ENCODE data around the gene EBLN1.
A peak's percentile ranks its signal among the peaks of the same experiment; 100 is the strongest.

The EBLN1 gene

DNA sequence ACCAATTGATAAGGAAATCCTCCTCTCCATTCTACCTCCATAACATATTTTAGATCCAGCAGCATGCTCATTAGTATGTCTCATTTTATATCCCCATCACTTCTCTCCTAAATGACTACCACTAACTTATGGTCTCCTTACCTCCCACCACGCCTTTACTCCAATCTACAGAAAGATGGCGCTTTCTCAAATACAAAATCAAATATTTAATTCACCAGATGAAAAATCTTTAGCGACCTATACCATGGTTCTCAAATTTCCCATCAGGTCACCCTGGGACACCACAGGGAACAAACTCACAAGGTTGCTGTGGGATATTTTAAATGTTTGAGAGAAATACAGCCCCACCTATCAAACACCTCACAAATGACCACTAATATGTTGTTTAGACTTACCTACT lies 27.0 kb upstream of the EBLN1 start:
- TF ChIP-seq, protein P1, sequence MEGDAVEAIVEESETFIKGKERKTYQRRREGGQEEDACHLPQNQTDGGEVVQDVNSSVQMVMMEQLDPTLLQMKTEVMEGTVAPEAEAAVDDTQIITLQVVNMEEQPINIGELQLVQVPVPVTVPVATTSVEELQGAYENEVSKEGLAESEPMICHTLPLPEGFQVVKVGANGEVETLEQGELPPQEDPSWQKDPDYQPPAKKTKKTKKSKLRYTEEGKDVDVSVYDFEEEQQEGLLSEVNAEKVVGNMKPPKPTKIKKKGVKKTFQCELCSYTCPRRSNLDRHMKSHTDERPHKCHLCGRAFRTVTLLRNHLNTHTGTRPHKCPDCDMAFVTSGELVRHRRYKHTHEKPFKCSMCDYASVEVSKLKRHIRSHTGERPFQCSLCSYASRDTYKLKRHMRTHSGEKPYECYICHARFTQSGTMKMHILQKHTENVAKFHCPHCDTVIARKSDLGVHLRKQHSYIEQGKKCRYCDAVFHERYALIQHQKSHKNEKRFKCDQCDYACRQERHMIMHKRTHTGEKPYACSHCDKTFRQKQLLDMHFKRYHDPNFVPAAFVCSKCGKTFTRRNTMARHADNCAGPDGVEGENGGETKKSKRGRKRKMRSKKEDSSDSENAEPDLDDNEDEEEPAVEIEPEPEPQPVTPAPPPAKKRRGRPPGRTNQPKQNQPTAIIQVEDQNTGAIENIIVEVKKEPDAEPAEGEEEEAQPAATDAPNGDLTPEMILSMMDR (conservative IDR thresholded peaks at IDR 0.05; ENCODE audit: low read length): no peak
- H3K4me3 ChIP-seq (ENCODE audit: low read length): no peak overlapping the region
- no peak for DNase-seq (ENCODE audit: low read depth)

DNA sequence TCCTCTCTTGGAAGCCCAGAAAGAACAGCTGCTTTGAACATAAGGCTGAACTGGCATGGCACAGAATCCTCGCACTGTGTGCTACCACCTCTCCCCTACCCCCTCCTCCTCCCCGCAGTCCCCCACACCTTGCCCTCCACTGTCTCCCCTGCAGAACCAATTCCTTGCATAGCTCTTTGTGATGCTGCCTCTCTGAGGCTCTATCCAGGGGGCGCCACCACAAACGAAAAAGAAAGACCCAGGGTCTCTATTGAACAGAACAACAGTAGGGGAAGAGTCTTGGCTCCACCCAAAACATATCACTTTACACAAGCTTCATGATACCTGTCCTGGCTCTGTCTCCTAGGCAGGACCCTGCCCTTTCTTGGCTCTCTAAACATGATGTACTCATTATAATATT lies 26.2 kb upstream of the EBLN1 start:
- no peak for DNase-seq (ENCODE audit: low read depth)
- TF ChIP-seq, protein P1 (conservative IDR thresholded peaks at IDR 0.05; ENCODE audit: low read length): no peak
- H3K4me3 ChIP-seq (ENCODE audit: low read length): no peak overlapping the region

DNA sequence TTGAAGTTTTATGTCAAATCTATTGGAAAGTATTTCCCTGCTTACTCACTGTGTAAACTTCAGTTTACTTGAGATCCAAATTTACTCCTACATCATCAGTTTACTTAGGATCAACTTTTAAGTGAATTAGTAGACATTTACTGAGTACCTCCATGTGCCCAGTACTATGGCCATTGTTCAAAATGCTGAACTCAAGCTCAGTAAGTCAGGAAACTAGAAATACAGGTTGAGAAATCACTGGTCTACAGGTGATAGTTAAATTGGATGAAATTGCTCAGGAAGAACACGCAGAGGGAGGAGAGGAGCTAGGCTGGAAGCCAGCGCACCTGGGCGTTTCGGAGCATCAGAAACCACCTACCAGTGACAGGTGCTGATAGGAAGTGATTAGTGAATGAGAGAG lies 25.5 kb upstream of the EBLN1 start:
- DNase-seq (ENCODE audit: low read depth): no peak
- TF ChIP-seq, protein P1 (conservative IDR thresholded peaks at IDR 0.05; ENCODE audit: low read length): no peak
- H3K4me3 ChIP-seq (ENCODE audit: low read length): no peak overlapping the region

- H3K4me3 ChIP-seq (ENCODE audit: low read length): no peak overlapping the region
- DNase-seq (ENCODE audit: low read depth): no peak
- TF ChIP-seq, protein P1 (conservative IDR thresholded peaks at IDR 0.05; ENCODE audit: low read length): no peak
Observed at GRCh38 chr10:22231260-22231659, 13.4 kb upstream of the EBLN1 start.

DNA sequence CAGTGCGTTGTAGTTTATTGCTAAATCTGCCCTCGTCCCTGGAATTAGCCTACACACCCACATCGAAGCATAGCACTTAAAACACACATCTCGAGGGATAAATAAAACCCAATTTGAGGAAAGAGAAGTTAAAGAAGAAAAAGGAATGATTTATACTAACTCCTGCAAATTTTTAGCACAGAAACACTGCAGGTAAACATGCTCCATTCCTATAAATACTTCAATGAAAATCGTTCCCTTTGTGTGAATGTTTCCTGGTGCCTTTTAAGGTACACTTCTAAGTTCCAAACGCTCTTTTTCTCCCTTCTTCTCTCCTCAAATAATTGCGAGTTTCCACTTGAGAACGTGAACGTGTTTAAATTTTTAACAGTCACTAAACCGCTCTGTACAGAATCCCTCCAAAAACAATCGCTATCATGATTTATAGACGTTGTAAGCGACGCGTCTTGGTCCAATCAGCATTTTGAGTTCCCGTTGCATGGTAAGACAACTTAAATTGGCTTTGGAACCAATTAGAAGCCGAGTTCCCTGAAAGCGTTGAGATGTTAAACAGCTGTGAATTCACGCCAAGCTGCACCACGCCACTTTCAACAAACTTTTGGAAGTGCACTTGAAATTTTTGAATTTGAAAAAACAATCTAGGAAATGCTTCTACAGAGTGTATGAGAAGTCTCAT lies 12.5 kb upstream of the EBLN1 start:
- DNase-seq (ENCODE audit: low read depth): peak; percentile 28
- TF ChIP-seq, protein P1 (conservative IDR thresholded peaks at IDR 0.05; ENCODE audit: low read length): no peak

DNA sequence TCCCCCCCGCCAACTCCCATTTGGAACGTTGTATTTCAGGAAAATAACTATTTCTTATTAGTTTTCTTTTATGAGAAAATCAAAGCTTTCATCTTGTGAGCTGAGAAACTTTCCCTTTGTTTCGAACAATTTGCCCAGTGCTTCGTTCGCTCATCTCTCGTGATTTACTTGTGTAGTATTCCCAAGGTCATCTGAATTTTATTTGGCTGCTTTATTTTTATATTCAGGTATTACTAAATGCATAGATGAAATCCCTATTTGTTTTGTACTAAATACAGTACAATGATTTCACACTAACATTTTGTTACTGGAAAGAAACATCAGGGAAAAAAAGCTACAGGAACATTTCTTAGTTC lies 12.0 kb upstream of the EBLN1 start:
- peak overlapping the region; percentile 73 for H3K4me3 ChIP-seq (ENCODE audit: low read length)

More for the DNA sequence above, 12.5 kb upstream of the EBLN1 start:
- peak overlapping the region; percentile 73 for H3K4me3 ChIP-seq (ENCODE audit: low read length)

More for the DNA sequence above, 12.0 kb upstream of the EBLN1 start:
- DNase-seq (ENCODE audit: low read depth): no peak
- TF ChIP-seq, protein P1 (conservative IDR thresholded peaks at IDR 0.05; ENCODE audit: low read length): no peak
